ENCODE results near the gene OR2A42.
"Not testable (repeated sequence)": the region's sequence is repeated elsewhere in the genome, so short reads cannot be mapped to it uniquely, and the experiment has no call there.

OR2A42 gene

GRCh38 chr7:144178380-144179164 lies 60.8 kb downstream of the OR2A42 start:
- not testable (repeated sequence) for H3K9ac ChIP-seq (ENCODE audit: low read length); H3K36me3 ChIP-seq (ENCODE audit: control insufficient read depth, insufficient read depth, low read length); H3K9me3 ChIP-seq (ENCODE audit: control insufficient read depth, low read length); H3K27me3 ChIP-seq (ENCODE audit: control insufficient read depth, insufficient read depth, low read length); H3K4me1 ChIP-seq (ENCODE audit: control insufficient read depth, insufficient read depth, low read length); H3K4me3 ChIP-seq (ENCODE audit: low read length)

Measured in mucosa of stomach (tissue), 1 donor.